Measurements from ENCODE around the gene CACNB2. TPM values are rescaled to one million over a fixed set of nuclear protein-coding genes. Genes with fewer than 3 reads are reported as not detected.

Gene CACNB2
- total RNA-seq, 1 donor from 2014 or later, result 2.2 TPM

GRCh38 chr10:18501629-18502028, 361.4 kb downstream of the CACNB2 start:
- Mint-ChIP-seq H3K27me3 (ENCODE audit: low read depth) (no peaks in the 10 kb centered on the region), H3K36me3 (ENCODE audit: low read depth) (no peaks in the 10 kb centered on the region), H3K4me1 (peaks cover 6% of the 10 kb centered on the region), H3K27ac (ENCODE audit: unreplicated experiment) (no peak overlapping the region), H3K4me3 (no peak overlapping the region), H3K9me3 (no peaks in the 10 kb centered on the region)
- DNase-seq (ENCODE audit: low read depth, low spot score), result no peak
- no peak for TF ChIP-seq CTCF (conservative IDR thresholded peaks at IDR 0.05)

GRCh38 chr10:18504161-18504560, 363.9 kb downstream of the CACNB2 start:
- no peaks in the 10 kb centered on the region for H3K4me1 Mint-ChIP-seq
- no peaks in the 10 kb centered on the region for H3K27me3 Mint-ChIP-seq (ENCODE audit: low read depth)
- no peaks in the 10 kb centered on the region for H3K9me3 Mint-ChIP-seq
- H3K36me3 Mint-ChIP-seq (ENCODE audit: low read depth), result no peaks in the 10 kb centered on the region
- H3K27ac Mint-ChIP-seq (ENCODE audit: unreplicated experiment), result no peak overlapping the region
- no peak for DNase-seq (ENCODE audit: low read depth, low spot score)
- no peak for TF ChIP-seq CTCF (conservative IDR thresholded peaks at IDR 0.05)
- H3K4me3 Mint-ChIP-seq, result no peak overlapping the region

- Mint-ChIP-seq H3K4me1 (no peaks in the 10 kb centered on the region), H3K9me3 (no peaks in the 10 kb centered on the region), H3K27ac (ENCODE audit: unreplicated experiment) (no peak overlapping the region), H3K4me3 (no peak overlapping the region), H3K36me3 (ENCODE audit: low read depth) (no peaks in the 10 kb centered on the region), H3K27me3 (ENCODE audit: low read depth) (no peaks in the 10 kb centered on the region)
- TF ChIP-seq CTCF (conservative IDR thresholded peaks at IDR 0.05), result no peak
- no peak for DNase-seq (ENCODE audit: low read depth, low spot score)
These were observed 365.4 kb downstream of the CACNB2 start for GRCh38 chr10:18505456-18506118.

- peaks cover 3% of the 10 kb centered on the region for H3K9me3 Mint-ChIP-seq
- H3K4me3 Mint-ChIP-seq, result no peak overlapping the region
- H3K4me1 Mint-ChIP-seq, result no peaks in the 10 kb centered on the region
- no peak for DNase-seq (ENCODE audit: low read depth, low spot score)
- no peak for TF ChIP-seq CTCF (conservative IDR thresholded peaks at IDR 0.05)
- H3K27me3 Mint-ChIP-seq (ENCODE audit: low read depth), result no peaks in the 10 kb centered on the region
- peaks cover 6% of the 10 kb centered on the region for H3K36me3 Mint-ChIP-seq (ENCODE audit: low read depth)
- no peak overlapping the region for H3K27ac Mint-ChIP-seq (ENCODE audit: unreplicated experiment)
These were observed 368.4 kb downstream of the CACNB2 start for GRCh38 chr10:18508587-18508986.

GRCh38 chr10:18514537-18514936, 374.3 kb downstream of the CACNB2 start:
- no peak for DNase-seq (ENCODE audit: low read depth, low spot score)
- no peak overlapping the region for H3K4me3 Mint-ChIP-seq
- H3K36me3 Mint-ChIP-seq (ENCODE audit: low read depth), result peaks cover 17% of the 10 kb centered on the region
- peaks cover 3% of the 10 kb centered on the region for H3K9me3 Mint-ChIP-seq
- H3K4me1 Mint-ChIP-seq, result no peaks in the 10 kb centered on the region
- no peaks in the 10 kb centered on the region for H3K27me3 Mint-ChIP-seq (ENCODE audit: low read depth)
- no peak for TF ChIP-seq CTCF (conservative IDR thresholded peaks at IDR 0.05)
- no peak overlapping the region for H3K27ac Mint-ChIP-seq (ENCODE audit: unreplicated experiment)
